ENCODE measurements around the gene PKN3.
"Not testable (repeated sequence)": the region's sequence is repeated elsewhere in the genome, so short reads cannot be mapped to it uniquely, and the experiment has no call there.

PKN3 gene

GRCh38 chr9:128694344-128694743 lies 8.0 kb upstream of the PKN3 start:
- DNase-seq, result no peak

DNA sequence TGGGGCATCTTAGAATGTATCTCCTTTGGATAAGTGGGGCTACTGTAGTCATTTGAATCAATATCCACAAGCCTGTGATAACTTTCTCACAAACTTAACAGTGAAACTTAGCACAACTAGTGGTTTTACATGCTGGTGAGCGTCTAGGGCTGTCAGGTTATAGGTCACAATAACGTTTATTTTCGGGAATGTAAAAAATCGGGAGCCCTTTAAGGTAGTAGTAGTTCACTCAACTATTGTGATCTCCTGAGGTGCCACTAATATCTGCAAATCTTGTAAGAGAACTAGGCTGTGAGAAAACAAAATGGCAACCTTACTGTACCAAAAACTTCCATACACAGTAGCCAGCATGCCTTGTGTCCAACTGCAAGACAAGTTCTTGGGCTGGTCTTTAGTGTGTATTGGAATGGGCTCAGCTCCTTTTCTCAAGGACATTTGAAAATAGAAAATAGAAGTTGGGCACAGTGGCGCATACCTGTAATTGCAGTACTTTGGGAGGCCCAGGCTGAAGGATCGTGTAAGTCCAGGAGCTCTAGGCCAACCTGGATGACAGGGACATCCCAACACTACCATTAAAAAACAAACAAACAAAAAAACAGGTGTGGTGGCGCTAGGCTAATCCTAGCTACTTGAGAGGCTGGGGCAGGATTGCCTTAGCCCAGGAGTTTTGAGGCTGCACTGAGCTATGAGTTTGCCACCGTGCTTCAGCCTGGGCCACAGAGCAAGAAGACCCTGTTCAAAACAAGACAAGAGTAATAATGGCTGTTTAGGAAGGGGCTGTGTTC lies 5.2 kb upstream of the PKN3 start:
- DNase-seq, result no peak

DNA sequence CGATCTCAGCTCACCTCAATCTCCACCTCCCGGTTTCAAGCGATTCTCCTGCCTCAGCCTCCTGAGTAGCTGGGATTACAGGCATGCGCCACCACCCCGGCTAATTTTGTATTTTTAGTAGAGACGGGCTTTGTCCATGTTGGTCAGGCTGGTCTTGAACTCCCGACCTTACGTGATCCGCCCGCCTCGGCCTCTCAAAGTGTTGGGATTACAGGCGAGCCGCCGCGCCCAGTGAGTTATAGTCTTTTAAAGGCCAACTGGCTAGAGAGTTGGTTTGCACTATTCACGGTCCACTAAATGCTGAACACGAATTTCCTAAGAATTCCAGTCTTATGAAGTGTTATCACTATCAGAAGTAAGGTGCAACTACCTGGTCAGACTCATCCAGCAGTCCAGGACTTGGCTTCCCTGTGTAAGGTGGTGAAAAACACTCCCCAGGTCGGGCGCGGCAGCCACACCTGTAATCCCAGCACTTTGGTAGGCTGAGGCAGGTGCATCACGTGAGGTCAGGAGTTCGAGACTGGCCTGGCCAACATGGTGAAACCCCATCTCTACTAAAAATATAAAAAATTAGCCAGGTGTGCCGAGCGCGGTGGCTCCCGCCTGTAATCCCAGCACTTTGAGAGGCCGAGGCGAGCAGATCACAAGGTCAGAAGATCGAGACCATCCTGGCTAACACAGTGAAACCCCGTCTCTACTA lies 3.1 kb upstream of the PKN3 start:
- not testable (repeated sequence) for DNase-seq

- peak; percentile 61 for DNase-seq
Measured at GRCh38 chr9:128701227-128701854, 962 bp upstream of the PKN3 start.

DNA sequence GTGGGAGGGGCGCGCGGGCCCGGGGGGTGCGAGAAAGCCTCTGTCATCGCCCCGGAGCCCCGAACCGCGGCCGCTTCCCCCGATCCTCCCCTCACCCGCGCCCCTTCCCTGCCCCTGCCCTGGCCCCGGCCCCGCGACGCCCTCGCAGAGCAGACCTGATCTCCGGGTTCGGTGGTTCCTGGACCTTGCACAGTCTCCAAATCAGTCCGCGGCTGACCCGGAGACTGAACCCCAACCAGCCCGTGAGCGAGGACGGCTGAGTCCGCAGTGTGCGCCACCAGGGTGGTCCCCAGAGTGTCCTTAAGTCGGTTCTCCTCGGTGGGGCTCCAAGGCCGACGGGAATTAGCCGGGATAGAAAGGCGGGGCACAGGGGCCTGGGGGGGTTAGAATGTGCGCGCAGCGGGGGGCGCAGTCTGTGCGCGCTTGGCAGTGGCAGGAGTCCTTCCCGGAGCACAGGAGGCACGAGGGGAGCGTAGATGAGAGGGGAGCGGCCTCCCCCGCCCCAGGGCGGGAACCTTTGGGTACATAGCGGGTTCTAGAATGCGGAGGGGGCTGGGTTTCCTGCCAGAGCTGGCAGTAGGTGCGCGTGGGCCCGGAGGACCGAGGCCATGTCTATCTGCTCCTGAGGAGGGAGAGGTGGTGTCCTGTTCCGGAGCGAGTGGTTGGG lies 779 bp downstream of the PKN3 start:
- no peak for DNase-seq

- DNase-seq, result no peak
Measured at GRCh38 chr9:128703616-128704355, 1.5 kb downstream of the PKN3 start.

DNA sequence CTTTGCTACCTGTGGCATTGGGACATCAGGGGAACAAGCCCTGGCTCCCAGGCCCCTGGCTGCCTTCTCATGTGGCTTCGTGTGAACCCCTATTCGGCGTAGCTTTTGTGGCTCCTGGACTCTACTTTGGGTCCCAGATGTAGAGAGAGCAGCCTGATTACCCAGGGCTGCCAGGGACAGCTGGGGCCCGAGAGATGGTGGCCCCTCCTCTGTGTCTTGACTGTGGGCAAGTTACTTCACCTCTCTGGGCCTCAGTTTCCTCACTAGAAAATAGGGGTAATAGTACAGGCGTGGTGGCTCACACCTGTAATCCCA lies 2.0 kb downstream of the PKN3 start:
- DNase-seq, result no peak

GRCh38 chr9:128705051-128705965 lies 3.0 kb downstream of the PKN3 start:
- DNase-seq, result no peak

- no peak for DNase-seq
Measured at GRCh38 chr9:128706045-128706444, 3.7 kb downstream of the PKN3 start.

DNA sequence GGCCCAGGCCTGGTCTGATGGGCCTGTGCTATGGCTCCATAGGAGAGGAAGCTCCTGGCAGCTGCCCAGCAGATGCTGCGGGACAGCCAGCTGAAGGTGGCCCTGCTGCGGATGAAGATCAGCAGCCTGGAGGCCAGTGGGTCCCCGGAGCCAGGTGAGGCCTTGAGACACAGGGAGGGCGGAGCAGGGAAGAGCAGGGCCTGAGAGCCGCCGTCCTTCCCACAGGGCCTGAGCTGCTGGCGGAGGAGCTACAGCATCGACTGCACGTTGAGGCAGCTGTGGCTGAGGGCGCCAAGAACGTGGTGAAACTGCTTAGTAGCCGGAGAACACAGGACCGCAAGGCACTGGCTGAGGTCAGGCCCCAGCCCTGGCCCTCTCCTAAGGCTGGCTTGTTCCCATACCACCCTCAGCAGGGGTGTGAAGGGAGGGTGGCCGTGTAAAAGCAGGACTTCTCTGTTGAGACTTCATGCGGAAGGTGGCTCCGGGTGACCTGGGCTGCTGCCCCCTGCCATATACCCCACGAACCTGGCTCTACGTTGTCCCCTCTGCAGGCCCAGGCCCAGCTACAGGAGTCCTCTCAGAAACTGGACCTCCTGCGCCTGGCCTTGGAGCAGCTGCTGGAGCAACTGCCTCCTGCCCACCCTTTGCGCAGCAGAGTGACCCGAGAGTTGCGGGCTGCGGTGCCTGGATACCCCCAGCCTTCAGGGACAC lies 4.5 kb downstream of the PKN3 start:
- no peak for DNase-seq

GRCh38 chr9:128707446-128707845 lies 5.1 kb downstream of the PKN3 start:
- no peak for DNase-seq

- no peak for DNase-seq
Measured at GRCh38 chr9:128712451-128713410, 10.4 kb downstream of the PKN3 start.

GRCh38 chr9:128713411-128713780 lies 11.1 kb downstream of the PKN3 start:
- no peak for DNase-seq

DNA sequence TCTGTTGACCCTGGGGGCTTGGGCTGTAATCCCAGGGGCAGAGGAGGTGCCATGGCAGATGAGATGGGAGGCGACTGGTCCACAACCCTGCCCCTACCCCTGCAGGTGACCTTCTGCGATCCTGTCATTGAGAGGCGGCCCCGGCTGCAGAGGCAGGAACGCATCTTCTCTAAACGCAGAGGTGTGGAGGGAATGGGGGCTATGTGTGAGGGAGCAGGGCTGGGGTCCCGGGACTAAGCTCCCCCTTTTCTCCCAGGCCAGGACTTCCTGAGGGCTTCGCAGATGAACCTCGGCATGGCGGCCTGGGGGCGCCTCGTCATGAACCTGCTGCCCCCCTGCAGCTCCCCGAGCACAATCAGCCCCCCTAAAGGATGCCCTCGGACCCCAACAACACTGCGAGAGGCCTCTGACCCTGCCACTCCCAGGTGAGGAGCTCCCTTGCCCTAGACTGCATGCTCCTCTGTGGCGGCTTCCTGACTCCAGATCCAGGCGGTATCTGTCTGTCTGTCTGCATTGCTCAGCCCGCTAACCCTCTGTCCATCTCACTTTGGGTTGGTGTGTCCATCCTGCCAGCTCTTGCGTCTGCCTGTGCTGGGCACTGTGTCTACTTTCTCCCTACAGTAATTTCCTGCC lies 11.8 kb downstream of the PKN3 start:
- no peak for DNase-seq

- no peak for DNase-seq
Measured at GRCh38 chr9:128714586-128715435, 12.5 kb downstream of the PKN3 start.

- no peak for DNase-seq
Measured at GRCh38 chr9:128715436-128715750, 13.1 kb downstream of the PKN3 start.

DNA sequence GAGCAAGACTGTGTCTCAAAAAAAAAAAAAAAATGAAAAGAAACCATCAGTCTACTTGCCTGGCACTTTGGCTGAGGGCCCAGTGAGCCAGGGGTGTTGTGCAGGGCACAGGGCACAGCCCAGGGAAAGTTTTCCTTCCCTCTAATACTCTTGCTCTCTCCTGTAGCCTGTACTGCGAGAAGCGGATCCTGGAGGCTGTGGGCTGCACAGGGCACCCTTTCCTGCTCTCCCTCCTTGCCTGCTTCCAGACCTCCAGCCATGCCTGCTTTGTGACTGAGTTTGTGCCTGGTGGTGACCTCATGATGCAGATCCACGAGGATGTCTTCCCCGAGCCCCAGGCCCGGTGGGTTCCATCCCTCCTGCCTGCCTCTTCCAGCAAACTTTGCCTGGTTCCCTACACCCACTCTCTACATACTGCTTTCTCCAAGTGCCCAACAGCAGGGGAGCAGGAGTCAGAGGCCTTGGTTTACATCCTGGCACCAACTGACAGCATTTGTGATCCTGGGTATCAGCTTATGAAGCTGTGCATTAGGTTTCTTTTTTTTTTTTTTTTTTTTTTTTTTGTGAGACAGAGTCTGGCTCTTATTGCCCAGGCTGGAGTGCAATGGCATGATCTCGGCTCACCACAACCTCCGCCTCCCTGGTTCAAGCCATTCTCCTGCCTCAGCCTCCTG lies 14.4 kb downstream of the PKN3 start:
- no peak for DNase-seq

DNA sequence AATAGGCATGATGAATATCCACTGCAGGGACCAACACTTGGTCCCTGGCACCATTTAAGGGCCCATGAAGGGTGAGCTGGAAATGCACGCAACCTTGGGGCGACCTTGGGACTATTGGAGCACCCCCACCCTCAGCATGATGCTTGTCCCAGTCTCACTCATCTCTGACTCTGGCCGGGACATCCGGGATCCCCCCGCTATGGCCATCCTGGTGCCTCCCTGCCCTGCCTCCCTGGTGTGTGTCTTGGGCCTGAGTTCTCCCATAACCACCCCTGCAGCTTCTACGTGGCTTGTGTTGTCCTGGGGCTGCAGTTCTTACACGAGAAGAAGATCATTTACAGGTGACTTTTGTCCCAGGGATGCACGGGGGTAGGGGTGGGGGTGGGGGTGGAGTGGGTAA lies 15.7 kb downstream of the PKN3 start:
- DNase-seq, result no peak

Data from suppressor macrophage treated with lipopolysaccharide for 4 hours (primary cell).